CD4-positive, alpha-beta T cell treated with Interleukin-15 for 4 hours (primary cell): ENCODE data around the gene LSM6.

Experiments
- DNase-seq: peaks from one replicate; pipeline ENCODE4 v3.0.0-alpha.2; 2020; ENCODE audit warnings: low spot score

The LSM6 gene

DNA sequence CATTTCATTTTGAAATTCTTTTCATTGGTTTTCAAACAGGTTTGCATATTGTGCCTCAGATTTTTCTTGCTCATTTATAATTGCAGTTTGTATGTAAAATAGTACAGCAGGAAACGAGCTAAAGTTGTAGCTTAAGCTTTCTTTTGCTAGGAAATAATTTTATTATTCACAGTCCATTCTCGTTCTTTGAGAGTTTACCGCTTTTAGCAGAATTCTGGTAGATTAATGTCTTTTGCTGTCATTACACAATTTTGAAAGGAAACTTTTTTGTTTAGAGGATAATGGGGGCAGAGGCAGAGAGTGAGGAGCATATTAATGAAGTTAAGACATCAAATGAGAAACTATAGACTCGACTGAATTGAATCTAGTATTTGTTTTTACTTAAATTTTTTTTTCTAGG, 10.5 kb downstream of the LSM6 start:
- DNase-seq = no peak

DNA sequence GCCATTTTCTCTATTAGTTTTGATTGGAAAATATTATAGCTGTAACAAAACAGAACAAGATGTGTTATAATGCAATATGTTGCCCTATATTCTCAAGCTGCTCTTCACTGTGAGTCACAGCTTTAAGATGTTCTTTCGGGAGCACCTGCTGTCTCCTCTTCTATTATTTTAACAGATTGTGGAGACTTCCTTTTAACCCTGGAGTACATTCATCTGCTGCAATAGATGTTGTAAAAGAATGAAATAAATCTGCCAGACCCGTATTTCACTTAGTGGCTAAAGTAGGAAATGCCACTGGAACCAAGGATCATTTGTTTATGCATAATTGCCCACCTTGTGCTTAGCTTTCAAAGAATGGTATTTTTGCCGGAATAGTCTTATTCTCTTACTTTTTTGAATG, 11.1 kb downstream of the LSM6 start:
- DNase-seq = no peak

DNA sequence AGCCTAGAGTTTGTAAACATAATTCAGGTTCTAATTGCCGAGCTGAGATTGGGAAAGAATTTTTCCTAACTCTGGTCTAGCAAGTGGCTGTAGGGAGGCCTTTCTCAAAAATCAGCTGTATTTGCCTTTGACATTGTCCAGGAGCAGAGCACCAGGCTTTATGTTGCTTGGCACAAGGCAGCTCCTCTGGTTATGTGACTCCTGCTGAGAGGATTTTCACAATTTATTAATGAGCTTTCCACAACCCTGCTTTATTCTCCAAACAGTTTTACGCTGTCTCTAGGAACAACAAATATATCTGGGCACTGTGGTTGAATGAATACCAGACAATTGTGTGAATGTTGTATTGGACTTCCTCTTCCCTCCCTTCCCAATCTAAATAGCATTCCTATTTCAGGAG, 14.9 kb downstream of the LSM6 start:
- DNase-seq = no peak

DNA sequence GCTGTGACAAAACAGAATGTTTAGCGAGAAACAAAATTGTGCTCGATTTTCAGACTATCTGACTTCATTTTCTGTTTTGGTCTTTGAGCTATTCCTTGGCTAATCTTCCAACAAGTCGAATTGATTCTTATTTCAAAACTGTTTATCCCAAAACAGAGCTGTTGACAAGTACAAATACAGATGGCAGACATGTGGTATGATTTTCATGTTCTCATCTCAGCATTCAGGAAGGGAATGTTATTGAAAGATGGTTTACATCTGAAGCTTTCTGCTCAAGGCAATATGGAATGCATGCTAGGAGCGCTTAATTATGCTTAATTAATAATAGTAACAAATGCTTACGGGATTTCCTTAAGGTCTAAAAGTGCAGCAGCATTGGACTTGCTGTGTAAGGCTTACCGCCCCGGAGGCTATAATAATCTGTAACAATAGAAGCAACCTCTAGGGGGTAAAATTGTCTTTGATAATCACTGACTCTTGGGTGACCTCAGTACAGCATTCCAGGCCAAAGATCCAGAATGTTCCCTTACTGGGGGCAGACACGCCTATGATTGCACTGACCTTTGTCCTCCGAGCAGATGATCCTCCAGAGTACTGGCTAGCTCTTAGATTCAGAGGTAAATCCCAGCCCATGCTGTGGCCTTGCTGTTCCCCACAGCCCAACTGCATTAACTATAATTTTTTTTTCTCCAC, 16.4 kb downstream of the LSM6 start:
- DNase-seq = no peak

DNA sequence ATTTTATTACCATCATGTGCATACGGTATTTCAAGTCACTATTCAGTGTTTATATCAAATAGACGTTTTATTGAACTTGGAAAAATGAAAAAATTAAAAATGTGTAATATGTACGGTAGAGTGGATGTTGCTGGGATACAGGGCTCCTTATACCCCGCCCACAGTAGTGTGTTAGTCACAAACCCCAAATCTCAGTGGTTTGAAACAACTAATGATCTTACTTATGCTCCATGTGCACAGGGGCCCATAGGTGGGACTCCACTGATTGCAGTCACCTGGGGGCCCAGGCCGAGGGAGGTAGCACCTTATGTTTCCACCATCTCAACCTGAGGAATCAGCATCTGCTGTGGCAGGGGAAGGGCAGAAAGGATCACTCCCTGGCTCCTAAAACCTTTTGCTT, 18.1 kb downstream of the LSM6 start:
- DNase-seq = no peak

DNA sequence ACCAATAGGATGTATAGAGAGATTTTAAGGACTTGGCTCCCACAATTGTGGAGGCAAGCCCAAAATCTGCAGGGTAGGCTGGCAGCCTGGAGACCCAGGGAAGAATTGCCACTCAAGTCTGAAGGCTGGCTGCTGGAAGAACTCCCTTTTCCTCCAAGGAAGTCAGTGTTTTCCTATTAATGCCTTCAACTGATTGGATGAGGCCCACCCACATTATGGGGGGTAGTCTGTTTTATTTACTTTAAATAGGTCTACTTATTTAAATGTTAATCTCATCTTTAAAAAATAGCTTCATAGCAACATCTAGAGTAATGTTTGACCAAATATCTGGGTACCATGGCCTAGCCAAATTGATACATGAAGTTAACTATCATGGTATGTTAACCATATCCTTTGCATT, 18.7 kb downstream of the LSM6 start:
- no peak for DNase-seq

DNA sequence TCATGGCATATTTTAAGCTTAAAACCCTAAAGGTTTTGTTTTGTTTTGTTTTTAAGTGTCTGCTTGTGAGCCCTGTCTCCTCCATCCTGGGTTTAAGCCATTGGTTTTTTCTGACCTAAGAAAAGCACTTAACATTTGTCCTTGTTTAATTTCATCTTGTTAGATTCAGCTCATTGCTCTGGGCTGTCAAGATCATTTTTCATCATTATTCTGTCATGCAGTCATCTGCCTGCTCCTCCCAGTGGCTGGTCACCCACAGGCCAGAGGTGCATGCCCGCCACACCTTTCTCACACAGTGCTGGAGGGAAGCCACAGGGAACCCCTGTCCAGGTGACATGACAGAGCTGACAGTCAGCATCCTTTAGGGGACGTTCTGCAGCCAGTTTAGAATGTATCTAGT, 27.1 kb downstream of the LSM6 start:
- no peak for DNase-seq

DNA sequence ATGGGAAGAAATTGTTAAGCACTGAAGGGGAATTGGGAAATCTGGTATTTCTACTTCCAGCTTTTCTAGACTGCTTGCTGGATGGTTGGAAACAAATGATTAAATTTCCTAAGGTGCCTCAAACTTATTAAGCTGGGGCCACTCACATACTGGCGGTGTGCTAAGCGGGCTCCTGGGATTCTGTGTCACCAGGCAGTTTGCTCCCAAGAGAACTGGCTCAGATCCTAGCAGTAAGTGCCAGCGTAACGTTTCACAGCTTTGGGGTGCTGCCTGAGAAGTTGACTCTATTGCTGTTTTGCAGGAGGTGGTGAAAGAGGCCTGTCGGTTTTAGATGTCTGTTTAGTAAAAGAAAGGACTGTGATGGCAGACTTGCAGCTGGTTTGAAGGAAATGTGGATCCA, 31.9 kb downstream of the LSM6 start:
- DNase-seq = no peak

DNA sequence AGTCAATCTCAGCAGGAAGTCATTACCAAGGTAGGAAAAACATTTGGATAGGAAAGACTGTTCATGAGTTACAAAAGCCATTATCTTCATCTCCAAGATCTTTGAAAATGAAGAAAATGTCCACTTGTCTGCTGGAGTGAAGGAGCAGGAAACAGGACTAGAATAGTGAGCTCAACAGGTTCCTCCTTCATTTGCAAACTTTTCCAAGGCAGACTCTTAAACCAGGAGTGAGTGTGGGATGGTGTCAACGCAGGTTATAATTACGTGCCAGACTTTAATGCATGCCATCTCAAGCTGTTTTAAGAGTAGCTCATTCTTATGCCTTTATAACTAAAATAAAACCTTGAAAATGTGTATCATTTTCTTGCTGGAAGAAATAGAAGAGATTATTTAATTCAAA, 35.4 kb downstream of the LSM6 start:
- DNase-seq = no peak

DNA sequence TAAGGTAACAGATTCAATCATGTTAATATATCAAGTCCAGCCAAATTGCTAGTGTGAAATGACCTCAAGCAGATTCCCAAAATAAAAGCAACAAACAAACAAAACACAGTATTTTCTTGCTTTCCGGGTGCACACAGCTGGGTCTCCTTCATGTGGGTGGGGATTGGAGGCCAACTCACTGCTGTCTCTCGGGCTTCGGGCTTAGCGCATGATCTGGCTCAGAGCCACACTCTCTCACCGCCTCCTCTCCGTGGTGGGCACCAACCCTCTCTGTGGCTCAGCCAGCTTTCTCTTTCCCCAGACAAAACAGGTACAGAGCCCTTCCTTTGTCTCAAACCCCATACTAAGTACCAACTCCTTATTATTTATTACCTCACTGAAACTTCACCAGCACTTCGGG, 35.9 kb downstream of the LSM6 start:
- DNase-seq = no peak

DNA sequence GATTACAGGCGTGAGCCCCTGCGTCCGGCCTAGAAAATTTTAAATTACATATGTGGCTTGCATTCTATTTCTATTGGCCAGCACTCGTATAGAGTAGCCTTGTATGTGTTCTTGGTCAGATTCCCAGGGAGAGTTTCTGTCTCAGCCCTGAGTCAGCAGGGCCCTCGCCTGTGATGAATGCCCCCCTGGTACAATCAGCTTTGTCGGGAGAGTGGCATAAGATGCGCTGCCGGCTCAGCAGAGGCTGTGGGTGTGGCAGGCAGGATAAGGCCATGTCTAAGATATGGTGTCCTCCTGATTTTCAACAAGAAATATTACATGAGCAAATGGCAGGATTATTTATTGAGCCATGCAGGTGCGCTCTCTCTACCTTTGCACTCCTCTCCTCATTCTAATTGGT, 37.3 kb downstream of the LSM6 start:
- DNase-seq = no peak

DNA sequence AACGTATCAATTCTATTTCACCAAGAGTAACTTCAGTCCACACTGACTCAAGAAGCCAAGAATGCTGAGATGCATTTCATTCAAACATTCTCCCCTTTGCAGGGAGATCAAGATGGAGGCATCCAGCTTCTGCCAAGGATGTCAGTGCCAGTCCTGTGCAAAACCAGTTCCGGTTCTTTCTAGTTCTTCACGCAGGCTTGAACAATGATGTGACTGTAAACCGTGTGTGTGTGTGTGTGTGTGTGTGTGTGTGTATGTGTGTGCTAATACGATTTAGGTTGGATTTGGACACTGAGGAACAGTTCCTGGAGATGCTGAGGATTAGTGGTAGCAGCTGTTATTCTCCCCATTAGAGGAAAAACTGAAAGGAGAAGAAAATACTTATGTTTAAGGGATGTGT, 38.7 kb downstream of the LSM6 start, which contains the start of gene REELD1:
Gene REELD1, plus strand, starts transcription at position 301 of the 400 bp plus-strand sequence. CDS start 2,415 bp downstream, outside the sequence.
- no peak for DNase-seq

DNA sequence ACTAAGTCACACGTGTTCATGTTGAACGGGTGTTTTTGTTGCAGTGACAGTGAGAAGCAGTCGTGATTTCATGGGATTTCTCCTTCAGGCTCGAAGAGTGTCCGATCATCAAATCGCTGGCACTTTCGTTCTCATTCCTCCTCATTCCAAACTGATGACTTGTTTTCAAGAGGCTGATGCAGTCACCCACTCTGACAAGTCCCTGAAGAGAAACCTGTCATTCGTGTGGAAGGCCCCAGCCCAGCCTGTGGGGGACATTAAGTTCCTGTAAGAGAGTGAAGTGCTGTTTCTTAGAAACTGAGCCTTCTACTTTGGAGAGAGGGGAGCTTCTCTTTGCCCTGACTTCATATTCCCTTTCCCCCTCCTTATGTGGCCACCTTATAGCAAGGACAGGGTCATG, 46.8 kb downstream of the LSM6 start:
- no peak for DNase-seq

DNA sequence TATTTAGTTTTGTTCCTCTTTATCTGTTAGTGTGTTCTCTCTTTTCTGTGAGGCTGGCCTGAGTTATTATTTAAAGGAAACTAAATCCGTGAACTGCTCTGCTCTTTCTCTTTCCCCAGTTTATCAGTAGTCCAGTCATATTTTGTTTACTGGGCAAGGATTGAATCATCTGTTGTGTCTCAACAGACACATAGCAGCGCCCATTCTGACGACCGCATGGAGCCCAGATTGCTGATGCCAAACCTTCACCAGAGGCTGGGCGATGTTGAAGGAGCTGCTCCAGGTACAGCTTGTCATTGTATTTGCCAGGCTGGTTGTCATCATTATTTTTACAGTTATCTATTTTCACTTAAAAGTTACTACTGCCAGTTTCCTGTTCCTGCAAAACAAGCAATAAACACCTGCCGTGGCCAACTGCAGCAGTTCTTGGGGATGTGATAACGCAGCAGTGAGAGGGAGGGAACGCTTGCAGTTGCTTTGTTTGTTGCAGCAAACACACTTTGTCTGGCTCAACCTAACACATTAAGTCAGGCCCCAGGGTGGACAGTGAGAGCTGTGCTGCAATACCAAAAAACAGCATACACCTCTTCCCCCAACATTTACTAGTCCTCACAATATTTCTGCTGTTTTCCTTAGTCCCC, 48.9 kb downstream of the LSM6 start:
- DNase-seq = no peak

DNA sequence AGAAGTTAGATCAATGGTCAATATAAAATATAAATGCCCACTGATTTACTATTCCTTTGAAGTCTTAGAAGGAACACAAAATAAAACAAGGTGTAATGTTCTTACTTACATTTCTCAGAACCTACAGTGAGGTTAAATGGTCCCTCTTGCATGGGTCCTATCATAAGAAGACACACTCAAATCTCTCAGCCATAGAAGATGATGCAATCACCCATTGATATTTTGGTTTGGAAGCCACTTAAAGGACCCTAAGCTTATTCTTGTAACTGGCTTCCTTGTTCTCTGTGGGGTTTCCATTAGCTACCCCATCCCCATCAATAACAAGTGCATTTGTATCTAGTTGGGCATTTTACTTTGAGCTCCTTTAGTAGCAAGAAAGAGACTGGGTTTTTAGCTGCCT, 53.9 kb downstream of the LSM6 start:
- no peak for DNase-seq

DNA sequence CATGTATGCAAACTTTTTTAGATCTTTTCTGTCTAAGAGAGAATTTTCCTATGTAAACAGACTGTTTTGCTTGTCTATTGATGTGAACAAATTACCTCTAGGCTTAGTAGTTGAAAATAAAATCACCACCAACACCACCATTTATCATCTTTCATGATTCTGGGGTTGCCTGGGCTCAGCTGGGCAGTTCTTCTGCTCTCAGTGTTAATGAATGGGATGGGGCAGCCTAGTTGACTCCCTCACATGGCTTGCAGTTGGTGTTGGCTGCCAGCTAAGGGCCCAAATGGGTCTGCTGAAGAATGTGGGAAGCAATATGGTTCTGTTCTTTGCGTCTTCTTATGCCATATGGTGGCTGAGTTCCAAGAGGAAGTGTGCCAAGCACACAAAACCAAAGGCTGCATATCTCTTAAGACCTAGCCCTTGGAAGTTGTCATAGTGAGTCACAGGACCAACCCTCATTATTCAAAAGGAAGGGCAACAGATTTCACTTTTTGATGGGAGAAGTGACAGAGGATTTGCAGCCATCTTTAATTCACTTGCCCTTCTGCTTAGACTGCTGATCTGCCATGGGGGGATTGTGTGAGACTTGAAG, 56.7 kb downstream of the LSM6 start:
- no peak for DNase-seq

DNA sequence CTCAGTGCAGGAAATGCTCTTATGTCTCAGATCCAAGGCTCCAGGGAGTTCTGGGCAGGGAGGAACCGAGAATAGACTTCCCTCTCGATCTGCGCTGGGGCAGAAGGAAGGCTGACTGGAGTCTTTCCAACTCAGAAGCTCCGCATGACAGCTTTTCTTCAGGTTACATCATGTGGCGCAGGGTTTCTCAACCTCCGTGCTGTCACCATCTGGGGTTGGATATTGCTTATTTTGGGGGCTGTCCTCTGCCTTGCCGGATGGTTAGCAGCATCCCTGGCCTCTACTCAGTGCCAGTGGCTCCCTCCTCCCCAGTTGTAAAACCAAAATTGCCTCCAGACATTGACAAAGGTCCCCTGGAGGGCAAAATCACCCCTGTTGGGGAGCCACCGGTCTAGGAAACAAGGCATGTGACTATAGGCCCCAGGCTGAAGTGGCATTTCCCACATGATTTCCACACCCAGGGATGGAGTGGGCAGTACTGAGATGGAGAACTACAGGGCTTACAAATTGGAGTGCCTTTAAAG, 60.2 kb downstream of the LSM6 start:
- DNase-seq = no peak

DNA sequence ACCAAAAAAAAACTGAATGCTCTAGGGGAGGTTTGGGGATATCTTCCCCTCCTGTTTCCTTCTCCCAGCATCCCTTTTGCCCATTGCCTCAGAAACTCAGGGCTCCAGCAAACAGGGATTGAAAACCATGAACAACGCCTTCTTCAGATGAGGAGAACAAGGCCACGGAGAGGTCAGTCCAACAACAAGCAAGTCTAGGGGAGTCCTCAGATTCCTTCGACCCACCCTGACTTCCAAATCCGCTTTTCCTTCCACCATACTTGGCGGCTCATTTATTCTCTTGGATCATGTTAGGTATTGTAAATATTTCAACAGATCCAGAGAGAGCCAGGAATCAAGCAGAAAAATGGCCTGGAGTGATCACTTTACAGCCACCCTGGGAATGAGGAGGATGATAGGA, 60.7 kb downstream of the LSM6 start:
- DNase-seq = no peak

DNA sequence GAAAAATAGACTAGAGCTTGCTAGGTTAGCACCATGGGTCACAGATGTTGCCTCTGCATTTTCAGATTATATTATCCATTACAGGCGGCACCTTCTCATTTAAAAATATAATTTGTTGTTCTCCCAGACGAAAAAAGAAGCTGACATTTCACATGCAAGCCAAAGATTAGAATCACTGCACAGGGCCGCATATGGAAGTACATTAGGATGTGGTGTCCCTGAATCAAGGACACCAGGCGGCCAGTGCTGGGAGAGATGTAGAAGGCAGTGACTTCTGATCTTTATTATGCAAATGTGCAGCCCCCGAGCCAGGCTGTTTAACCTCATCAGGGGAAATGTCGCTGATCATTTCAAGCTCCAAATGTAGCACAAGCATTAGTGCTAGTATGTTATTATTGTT, 61.6 kb downstream of the LSM6 start:
- no peak for DNase-seq

DNA sequence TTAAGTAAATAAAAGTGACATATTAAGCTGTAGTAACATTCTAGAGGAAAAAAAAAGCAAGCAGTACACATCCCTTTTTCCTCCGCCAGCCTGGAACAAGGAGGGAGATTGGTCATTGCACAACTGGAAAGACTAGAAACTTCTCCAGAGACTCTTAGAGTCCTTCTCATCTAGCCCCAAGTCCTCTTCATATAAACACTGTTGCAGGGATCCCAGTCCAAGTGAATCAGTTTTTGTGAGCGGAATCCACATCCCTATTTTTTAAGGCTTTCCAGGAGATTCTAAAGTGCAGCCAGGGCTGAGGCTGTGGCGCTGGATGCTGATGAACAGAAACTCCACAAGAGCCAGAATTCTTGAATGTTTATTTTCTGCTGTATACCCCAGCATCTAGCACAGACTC, 62.6 kb downstream of the LSM6 start:
- no peak for DNase-seq
